WTC11 (cell line): ENCODE results near the gene CYP27A1. TPM values are rescaled to one million over a fixed set of nuclear protein-coding genes. Genes with fewer than 3 reads are reported as not detected.

ENCODE experiments used
- ATAC-seq: fragments of 200-7000 bp; cut with Tn5 transposase; 2 replicates; pipeline ENCODE4 v1.10.0; 2021; ENCODE audit warnings: mild to moderate bottlenecking, moderate library complexity
- CTCF ChIA-PET: fragments of 300-600 bp; sonication (Branson Sonifier 250); formaldehyde crosslinking; loops from one replicate; lab custom pipeline; 2021; ENCODE audit warnings: antibody characterized with exemption; lab: Charles Lee
- POLR2A ChIA-PET: fragments of 350-600 bp; sonication (Branson Sonifier 250); formaldehyde crosslinking; loops from one replicate; lab custom pipeline; 2021; ENCODE audit warnings: antibody characterized with exemption; lab: Charles Lee
- DNase-seq: peaks from one replicate; pipeline ENCODE4 v3.0.0; 2021; ENCODE audit warnings: low spot score
- H3K27ac Mint-ChIP-seq: 2 replicates; pipeline ENCODE4 v1.8.0; 2021; ENCODE audit warnings: mixed read lengths
- H3K27me3 Mint-ChIP-seq: 2 replicates; pipeline ENCODE4 v1.8.0; 2021; ENCODE audit warnings: low read depth, mild to moderate bottlenecking, moderate library complexity, mixed read lengths
- H3K36me3 Mint-ChIP-seq: 2 replicates; pipeline ENCODE4 v1.8.0; 2021; ENCODE audit warnings: mixed read lengths
- H3K4me1 Mint-ChIP-seq: 2 replicates; pipeline ENCODE4 v1.8.0; 2022; ENCODE audit warnings: mixed read lengths
- H3K4me3 Mint-ChIP-seq: 2 replicates; pipeline ENCODE4 v1.8.0; 2021; ENCODE audit warnings: mild to moderate bottlenecking, moderate library complexity, mixed read lengths
- H3K9me3 Mint-ChIP-seq: 2 replicates; pipeline ENCODE4 v1.8.0; 2021; ENCODE audit warnings: mixed read lengths
- ARID4B ChIP-seq: sonication (generic); formaldehyde crosslinking; IDR thresholded peaks from 2 replicates; pipeline ENCODE4 v1.8.0; 2023; ENCODE audit warnings: missing genetic modification reagents, mild to moderate bottlenecking, borderline replicate concordance
- ATF1 ChIP-seq: sonication (generic); formaldehyde crosslinking; IDR thresholded peaks from 2 replicates; pipeline ENCODE4 v1.8.1; 2023; ENCODE audit warnings: mild to moderate bottlenecking, moderate library complexity, missing genetic modification reagents
- CBFB ChIP-seq: sonication (generic); formaldehyde crosslinking; IDR thresholded peaks from 2 replicates; pipeline ENCODE4 v1.8.1; 2022; ENCODE audit warnings: mild to moderate bottlenecking, low read depth, missing genetic modification reagents
- EMX1 ChIP-seq: fragments of 250-450 bp; sonication (Bioruptor Pico); IDR thresholded peaks from 2 replicates; pipeline ENCODE4 v1.8.0; 2021; ENCODE audit warnings: mild to moderate bottlenecking
- FOXJ3 ChIP-seq: sonication (generic); formaldehyde crosslinking; IDR thresholded peaks from 2 replicates; pipeline ENCODE4 v1.9.0; 2021; ENCODE audit warnings: missing genetic modification reagents, mild to moderate bottlenecking, borderline replicate concordance
- FOXP1 ChIP-seq: sonication (generic); formaldehyde crosslinking; IDR thresholded peaks from 2 replicates; pipeline ENCODE4 v1.8.0; 2022; ENCODE audit warnings: missing genetic modification reagents, mild to moderate bottlenecking, moderate library complexity, borderline replicate concordance
- HMGA2 ChIP-seq: fragments of 250-450 bp; sonication (Bioruptor Pico); IDR thresholded peaks from 2 replicates; pipeline ENCODE4 v1.4.0; 2021; ENCODE audit warnings: mild to moderate bottlenecking, moderate library complexity
- JAZF1 ChIP-seq: fragments of 250-450 bp; sonication (Bioruptor Pico); IDR thresholded peaks from 2 replicates; pipeline ENCODE4 v1.9.0; 2021; ENCODE audit warnings: moderate library complexity, mild to moderate bottlenecking, inconsistent platforms
- NFATC4 ChIP-seq: fragments of 250-450 bp; sonication (Bioruptor Pico); IDR thresholded peaks from 2 replicates; pipeline ENCODE4 v1.9.0; 2021; ENCODE audit warnings: mild to moderate bottlenecking
- NR1H2 ChIP-seq: sonication (generic); formaldehyde crosslinking; IDR thresholded peaks from 2 replicates; pipeline ENCODE4 v1.9.0; 2021; ENCODE audit warnings: mild to moderate bottlenecking, moderate library complexity, missing genetic modification reagents
- NR2C2 ChIP-seq: sonication (generic); formaldehyde crosslinking; IDR thresholded peaks from 2 replicates; pipeline ENCODE4 v1.8.0; 2022; ENCODE audit warnings: mild to moderate bottlenecking, missing genetic modification reagents
- SMAD3 ChIP-seq: sonication (generic); formaldehyde crosslinking; IDR thresholded peaks from 2 replicates; pipeline ENCODE4 v1.8.0; 2022; ENCODE audit warnings: missing genetic modification reagents, mild to moderate bottlenecking, borderline replicate concordance
- SOX15 ChIP-seq: fragments of 250-450 bp; sonication (Bioruptor Pico); IDR thresholded peaks from 2 replicates; pipeline ENCODE4 v1.9.0; 2021; ENCODE audit warnings: mild to moderate bottlenecking
- TCF7 ChIP-seq: sonication (generic); formaldehyde crosslinking; IDR thresholded peaks from 2 replicates; pipeline ENCODE4 v1.8.0; 2022; ENCODE audit warnings: mild to moderate bottlenecking, low read depth, missing genetic modification reagents, moderate library complexity
- ZBTB43 ChIP-seq: sonication (generic); formaldehyde crosslinking; IDR thresholded peaks from 2 replicates; pipeline ENCODE4 v1.8.1; 2023; ENCODE audit warnings: mild to moderate bottlenecking, missing genetic modification reagents
- ZNF671 ChIP-seq: fragments of 250-450 bp; sonication (Bioruptor Pico); IDR thresholded peaks from 2 replicates; pipeline ENCODE4 v1.8.0; 2021; ENCODE audit warnings: mild to moderate bottlenecking
- total RNA-seq: library from RNA; stranded (reverse); gene quantifications from 3 replicates; pipeline ENCODE4 v1.2.3, GENCODE V29; 2021
- TF ChIP-seq, protein P1 (sequence below): sonication (generic); formaldehyde crosslinking; conservative IDR thresholded peaks from 2 replicates; pipeline ENCODE4 v1.8.1; 2022; ENCODE audit warnings: mild to moderate bottlenecking, missing genetic modification reagents
- TF ChIP-seq, protein P2 (sequence below): sonication (generic); formaldehyde crosslinking; IDR thresholded peaks from 2 replicates; pipeline ENCODE4 v1.8.0; 2022; ENCODE audit warnings: mild to moderate bottlenecking, missing genetic modification reagents
- TF ChIP-seq, protein P3 (sequence below): sonication (generic); formaldehyde crosslinking; conservative IDR thresholded peaks from 2 replicates; pipeline ENCODE4 v1.8.1; 2023; ENCODE audit warnings: mild to moderate bottlenecking, low read depth, missing genetic modification reagents, moderate library complexity
- TF ChIP-seq, protein P4 (sequence below): fragments of 250-450 bp; sonication (Bioruptor Pico); IDR thresholded peaks from 2 replicates; pipeline ENCODE4 v1.9.0; 2021; ENCODE audit warnings: mild to moderate bottlenecking

CYP27A1 gene
- total RNA-seq, 1 experiment from 2014 or later, result 5.6 TPM

- Mint-ChIP-seq H3K27ac (no peak overlapping the region), H3K36me3 (no peaks in the 10 kb centered on the region), H3K27me3 (peaks cover under 1% of the 10 kb centered on the region; the same call in 1 of the 2 replicates), H3K4me1 (peaks cover 3% of the 10 kb centered on the region; the same call in 1 of the 2 replicates), H3K4me3 (no peak overlapping the region), H3K9me3 (no peaks in the 10 kb centered on the region)
- ChIA-PET CTCF (interaction anchor here (1.2 kb wide), 1 partner anchor 203 kb away, joined by 4 read pairs; no protein-coding TSS in a partner anchor), POLR2A (no interaction called here)
- DNase-seq, result no peak
- no peak for TF ChIP-seq ATF1 (CRISPR knock-in tag)
- TF ChIP-seq, protein P1, sequence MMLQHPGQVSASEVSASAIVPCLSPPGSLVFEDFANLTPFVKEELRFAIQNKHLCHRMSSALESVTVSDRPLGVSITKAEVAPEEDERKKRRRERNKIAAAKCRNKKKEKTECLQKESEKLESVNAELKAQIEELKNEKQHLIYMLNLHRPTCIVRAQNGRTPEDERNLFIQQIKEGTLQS (CRISPR knock-in tag), result no peak
- no peak for TF ChIP-seq ARID4B (CRISPR knock-in tag)
- TF ChIP-seq, protein P2, sequence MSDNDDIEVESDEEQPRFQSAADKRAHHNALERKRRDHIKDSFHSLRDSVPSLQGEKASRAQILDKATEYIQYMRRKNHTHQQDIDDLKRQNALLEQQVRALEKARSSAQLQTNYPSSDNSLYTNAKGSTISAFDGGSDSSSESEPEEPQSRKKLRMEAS (CRISPR knock-in tag), result no peak
- no peak for TF ChIP-seq SOX15 (CRISPR knock-in tag)
- no peak for TF ChIP-seq NFATC4
- TF ChIP-seq, protein P3, sequence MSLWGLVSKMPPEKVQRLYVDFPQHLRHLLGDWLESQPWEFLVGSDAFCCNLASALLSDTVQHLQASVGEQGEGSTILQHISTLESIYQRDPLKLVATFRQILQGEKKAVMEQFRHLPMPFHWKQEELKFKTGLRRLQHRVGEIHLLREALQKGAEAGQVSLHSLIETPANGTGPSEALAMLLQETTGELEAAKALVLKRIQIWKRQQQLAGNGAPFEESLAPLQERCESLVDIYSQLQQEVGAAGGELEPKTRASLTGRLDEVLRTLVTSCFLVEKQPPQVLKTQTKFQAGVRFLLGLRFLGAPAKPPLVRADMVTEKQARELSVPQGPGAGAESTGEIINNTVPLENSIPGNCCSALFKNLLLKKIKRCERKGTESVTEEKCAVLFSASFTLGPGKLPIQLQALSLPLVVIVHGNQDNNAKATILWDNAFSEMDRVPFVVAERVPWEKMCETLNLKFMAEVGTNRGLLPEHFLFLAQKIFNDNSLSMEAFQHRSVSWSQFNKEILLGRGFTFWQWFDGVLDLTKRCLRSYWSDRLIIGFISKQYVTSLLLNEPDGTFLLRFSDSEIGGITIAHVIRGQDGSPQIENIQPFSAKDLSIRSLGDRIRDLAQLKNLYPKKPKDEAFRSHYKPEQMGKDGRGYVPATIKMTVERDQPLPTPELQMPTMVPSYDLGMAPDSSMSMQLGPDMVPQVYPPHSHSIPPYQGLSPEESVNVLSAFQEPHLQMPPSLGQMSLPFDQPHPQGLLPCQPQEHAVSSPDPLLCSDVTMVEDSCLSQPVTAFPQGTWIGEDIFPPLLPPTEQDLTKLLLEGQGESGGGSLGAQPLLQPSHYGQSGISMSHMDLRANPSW (CRISPR knock-in tag), result no peak
- TF ChIP-seq CBFB (CRISPR knock-in tag), result no peak
- TF ChIP-seq NR2C2 (CRISPR knock-in tag), result no peak
- no peak for TF ChIP-seq EMX1 (CRISPR knock-in tag)
- TF ChIP-seq FOXP1 (CRISPR knock-in tag), result no peak
- no peak for TF ChIP-seq JAZF1 (CRISPR knock-in tag)
- no peak for TF ChIP-seq NR1H2 (CRISPR knock-in tag)
- TF ChIP-seq SMAD3, result no peak
- ATAC-seq, result no peak
Measured at GRCh38 chr2:218826791-218827190, 44.8 kb downstream of the CYP27A1 start.

- ChIA-PET CTCF (interaction anchor here (1.2 kb wide), 1 partner anchor 202 kb away, joined by 4 read pairs; no protein-coding TSS in a partner anchor), POLR2A (no interaction called here)
- H3K27ac Mint-ChIP-seq, result no peak overlapping the region
- ATAC-seq, result no peak
- H3K36me3 Mint-ChIP-seq, result no peaks in the 10 kb centered on the region
- H3K4me1 Mint-ChIP-seq, result no peaks in the 10 kb centered on the region
- H3K4me3 Mint-ChIP-seq, result no peak overlapping the region
- H3K27me3 Mint-ChIP-seq, result peaks cover 5% of the 10 kb centered on the region
- TF ChIP-seq ZNF671 (CRISPR knock-in tag) (no peak), ZBTB43 (CRISPR knock-in tag) (no peak), FOXJ3 (CRISPR knock-in tag) (no peak), HMGA2 (CRISPR knock-in tag) (no peak), NR2C2 (CRISPR knock-in tag) (no peak), TCF7 (CRISPR knock-in tag) (no peak)
- TF ChIP-seq, protein P4, sequence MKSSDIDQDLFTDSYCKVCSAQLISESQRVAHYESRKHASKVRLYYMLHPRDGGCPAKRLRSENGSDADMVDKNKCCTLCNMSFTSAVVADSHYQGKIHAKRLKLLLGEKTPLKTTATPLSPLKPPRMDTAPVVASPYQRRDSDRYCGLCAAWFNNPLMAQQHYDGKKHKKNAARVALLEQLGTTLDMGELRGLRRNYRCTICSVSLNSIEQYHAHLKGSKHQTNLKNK (CRISPR knock-in tag), result no peak
- no peaks in the 10 kb centered on the region for H3K9me3 Mint-ChIP-seq
- DNase-seq, result no peak
Measured at GRCh38 chr2:218827701-218828476, 45.9 kb downstream of the CYP27A1 start.
